Endothelial cell of umbilical vein (primary cell): ENCODE data around the gene LDB3. TPM values are rescaled to one million over a fixed set of nuclear protein-coding genes. Genes with fewer than 3 reads are reported as not detected.

ENCODE experiments used
- BruUV-seq: library from RNA; stranded (reverse); fragments of 400-500 nt; replicated peaks from 2 replicates; lab custom pipeline; 2021; lab: Mats Ljungman, UMichigan
- CTCF ChIA-PET: fragments of 300-600, 350-600 bp; sonication (Branson Sonifier 250); formaldehyde crosslinking; loops from one replicate; lab custom pipeline; 2021; ENCODE audit warnings: antibody characterized with exemption, inconsistent platforms; lab: Charles Lee
- POLR2A ChIA-PET: fragments of 300-600, 350-600 bp; sonication (Branson Sonifier 250); formaldehyde crosslinking; loops from one replicate; lab custom pipeline; 2021; ENCODE audit warnings: antibody characterized with exemption, inconsistent platforms; lab: Charles Lee
- DNase-seq: peaks from one replicate; pipeline ENCODE4 v3.0.0-alpha.2; 2011; ENCODE audit warnings: low read depth, low spot score
- FAIRE-seq: peaks from 2 replicates; lab custom pipeline; 2011; peaks lifted over from hg19 to GRCh38; lab: Jason Lieb, UNC
- H2AFZ ChIP-seq: 2 replicates; pipeline ENCODE4 v1.6.0; 2012; ENCODE audit warnings: low read depth, low read length, control low read depth, inconsistent platforms
- H3K27ac ChIP-seq: 2 replicates; pipeline ENCODE4 v1.5.1; 2011; ENCODE audit warnings: low read depth, mild to moderate bottlenecking, control low read depth, low read length, moderate library complexity; ENCODE audit not compliant: insufficient read depth
- H3K27me3 ChIP-seq, 2 experiments: 2 replicates each; pipeline versions ENCODE4 v1.6.0 to v1.6.1; 2011; ENCODE audit warnings: low read length in 2 of 2, mixed read lengths in 1 of 2; ENCODE audit not compliant: control insufficient read depth in 2 of 2, insufficient read depth in 2 of 2
- H3K36me3 ChIP-seq, 2 experiments: 2 replicates in 1 of 2; 3 replicates in 1 of 2; pipeline ENCODE4 v1.5.1; 2011; ENCODE audit warnings: low read length in 2 of 2, mild to moderate bottlenecking in 1 of 2, moderate library complexity in 1 of 2; ENCODE audit not compliant: control insufficient read depth in 2 of 2, insufficient read depth in 2 of 2; ENCODE audit errors: extremely low read depth in 1 of 2
- H3K4me1 ChIP-seq: 3 replicates; pipeline ENCODE4 v1.5.1; 2011; ENCODE audit warnings: mild to moderate bottlenecking, low read length; ENCODE audit not compliant: control insufficient read depth, insufficient read depth; ENCODE audit errors: extremely low read depth
- H3K4me2 ChIP-seq: 2 replicates; pipeline ENCODE4 v1.6.1; 2011; ENCODE audit warnings: low read length, control low read depth, mixed read lengths; ENCODE audit not compliant: insufficient read depth
- H3K4me3 ChIP-seq, 3 experiments: fragments of 200-600 bp in 1 of 3; sonication (generic), shearing (Covaris generic) in 1 of 3; replicated peaks in 1 of 3; 2 replicates each; pipeline ENCODE4 v1.5.1; 2011 to 2016; ENCODE audit warnings: control low read depth in 3 of 3, low read length in 3 of 3, mild to moderate bottlenecking in 2 of 3, inconsistent platforms in 1 of 3, low read depth in 1 of 3, moderate library complexity in 1 of 3; ENCODE audit not compliant: insufficient read depth in 1 of 3
- H3K79me2 ChIP-seq: 2 replicates; pipeline ENCODE4 v1.6.0; 2012; ENCODE audit warnings: low read length, inconsistent platforms; ENCODE audit not compliant: control insufficient read depth, insufficient read depth
- H3K9ac ChIP-seq: replicated peaks from 2 replicates; pipeline ENCODE3; 2011; ENCODE audit warnings: low read length, control low read depth; ENCODE audit not compliant: insufficient read depth; ENCODE audit errors: extremely low read depth
- H3K9me1 ChIP-seq: replicated peaks from 3 replicates; pipeline ENCODE4 v1.6.0; 2011; ENCODE audit warnings: mild to moderate bottlenecking, low read length; ENCODE audit not compliant: control insufficient read depth, insufficient read depth; ENCODE audit errors: extremely low read depth
- H3K9me3 ChIP-seq: replicated peaks from 2 replicates; pipeline ENCODE4 v1.5.1; 2012; ENCODE audit warnings: low read length, inconsistent platforms; ENCODE audit not compliant: control insufficient read depth, insufficient read depth
- H4K20me1 ChIP-seq: replicated peaks from 2 replicates; pipeline ENCODE3; 2011; ENCODE audit warnings: mild to moderate bottlenecking, low read length; ENCODE audit not compliant: control insufficient read depth, insufficient read depth; ENCODE audit errors: extremely low read depth
- CTCF ChIP-seq, 2 donors: IDR thresholded peaks; 1 replicate in 1 of 2; 2 replicates in 1 of 2; pipeline ENCODE4 v1.5.1; 2011; ENCODE audit warnings: low read length in 2 of 2, mild to moderate bottlenecking in 2 of 2, moderate library complexity in 2 of 2, control low read depth in 1 of 2, inconsistent platforms in 1 of 2, low read depth in 1 of 2; ENCODE audit not compliant: insufficient read depth in 1 of 2; ENCODE audit errors: extremely low read depth in 1 of 2
- EZH2 ChIP-seq: IDR thresholded peaks from 2 replicates; pipeline ENCODE4 v1.6.1; 2012; ENCODE audit warnings: borderline replicate concordance, low read depth, mild to moderate bottlenecking, moderate library complexity, low read length, inconsistent platforms; ENCODE audit not compliant: severe bottlenecking
- FOS ChIP-seq: IDR thresholded peaks from 2 replicates; pipeline ENCODE4 v1.6.1; 2011; ENCODE audit warnings: mild to moderate bottlenecking, low read length, moderate library complexity, borderline replicate concordance; ENCODE audit not compliant: insufficient read depth
- GATA2 ChIP-seq: IDR thresholded peaks from 2 replicates; pipeline ENCODE4 v1.7.0; 2011; ENCODE audit warnings: low read depth, mild to moderate bottlenecking, moderate library complexity, mixed read lengths, low read length; ENCODE audit not compliant: insufficient read length, insufficient read depth
- JUN ChIP-seq: IDR thresholded peaks from 2 replicates; pipeline ENCODE4 v1.6.1; 2011; ENCODE audit warnings: borderline replicate concordance, low read depth; ENCODE audit not compliant: insufficient read length, insufficient read depth
- MAX ChIP-seq: IDR thresholded peaks from 2 replicates; pipeline ENCODE4 v1.6.1; 2011; ENCODE audit not compliant: insufficient read depth, insufficient read length
- MYC ChIP-seq: IDR thresholded peaks from one replicate; pipeline ENCODE4 v1.6.1; 2011; ENCODE audit warnings: mild to moderate bottlenecking, low read depth, low read length
- POLR2A ChIP-seq: IDR thresholded peaks from 2 replicates; pipeline ENCODE4 v1.6.1; 2012; ENCODE audit warnings: low read depth, mild to moderate bottlenecking, control low read depth, low read length
- POLR2AphosphoS5 ChIP-seq: IDR thresholded peaks from 2 replicates; pipeline ENCODE4 v1.6.1; 2012; ENCODE audit warnings: low read depth, mild to moderate bottlenecking, control low read depth, low read length, moderate library complexity; ENCODE audit not compliant: insufficient read depth
- dilution Hi-C: fragments of 300-500 bp; cut with MboI; formaldehyde crosslinking; loops from one replicate; pipeline ENCODE4 v1.15.0; 2019; ENCODE audit warnings: low sequenced_read_pairs; ENCODE audit not compliant: extremely low pct_ligation_motif_present
- intact Hi-C: fragments of 100-400 bp; cut with micrococcal nuclease; formaldehyde crosslinking; loops from one replicate; pipeline ENCODE4 v1.10.0; 2022
- polyA plus RNA-seq, 4 experiments: library from polyadenylated mRNA; depleted of rRNA in 3 of 4; stranded (reverse) in 3 of 4; unstranded in 1 of 4; fragments of >200 nt; gene quantifications; 2 replicates each; pipeline versions ENCODE4 v1.2.1 to v1.2.3, GENCODE V29; 2011 to 2012; ENCODE audit warnings: missing spikeins in 1 of 4
- total RNA-seq: library from RNA; stranded (reverse); gene quantifications from 2 replicates; pipeline ENCODE4 v1.2.3, GENCODE V29; 2021

LDB3 gene
- total and polyA plus RNA-seq, 2 donors (not counting 3 experiments of a cell fraction or from before 2014, with no cell fraction given), result not detected

- Histone ChIP-seq H3K4me2 (no peak overlapping the region), H3K36me3 (no peaks in the 10 kb centered on the region), H3K79me2 (no peaks in the 10 kb centered on the region), H2AFZ (no peak overlapping the region), H3K9me1 (no peaks in the 10 kb centered on the region), H3K27me3 (peaks cover 69 to 73% of the 10 kb centered on the region in 2 experiments), H3K9ac (no peak overlapping the region), H3K27ac (no peak overlapping the region), H4K20me1 (no peaks in the 10 kb centered on the region), H3K4me1 (no peaks in the 10 kb centered on the region), H3K9me3 (no peaks in the 10 kb centered on the region), H3K4me3 (no peak overlapping the region)
- BruUV-seq, result no TSS peak
- TF ChIP-seq POLR2AphosphoS5 (no peak), JUN (no peak), EZH2 (no peak), MAX (no peak), FOS (no peak), POLR2A (no peak), GATA2 (no peak), CTCF (IDR thresholded peaks at IDR 0.05; ENCODE audit: extremely low read depth in 1 of 2, insufficient read depth in 1 of 2, low read depth in 1 of 2, low read length in 2 of 2) (no peak), MYC (no peak)
- CTCF ChIA-PET, result interaction anchor here (0.8 kb wide), 1 partner anchor 216 kb away, joined by 3 read pairs; no protein-coding TSS in a partner anchor
- POLR2A ChIA-PET, result no interaction called here
- DNase-seq, result no peak
- intact Hi-C loops (no loop called here), dilution Hi-C loops (no loop called here)
- FAIRE-seq, result no peak
These were observed 54.7 kb downstream of the LDB3 start for GRCh38 chr10:86723009-86723408.
